Gastrocnemius medialis (tissue), 4 donors: ENCODE results near the gene DCPS.

Experiments used
- POLR2A ChIP-seq, 2 donors: fragments of 450-650 bp; IDR thresholded peaks; one replicate each; pipeline ENCODE4 v1.6.1; 2017; ENCODE audit warnings: antibody characterized with exemption in 2 of 2, mild to moderate bottlenecking in 2 of 2, moderate library complexity in 2 of 2
- TF ChIP-seq, protein P1 (sequence below), 5 experiments: fragments of 450-650 bp in 3 of 5; fragments of 200-600 bp in 2 of 5; sonication (generic) in 2 of 5; IDR thresholded peaks in 4 of 5; conservative IDR thresholded peaks in 1 of 5; 1 replicate in 4 of 5; 2 replicates in 1 of 5; pipeline ENCODE4 v1.5.1; 2016 to 2019; ENCODE audit warnings: antibody characterized with exemption in 5 of 5, mild to moderate bottlenecking in 3 of 5, moderate library complexity in 3 of 5

DNA sequence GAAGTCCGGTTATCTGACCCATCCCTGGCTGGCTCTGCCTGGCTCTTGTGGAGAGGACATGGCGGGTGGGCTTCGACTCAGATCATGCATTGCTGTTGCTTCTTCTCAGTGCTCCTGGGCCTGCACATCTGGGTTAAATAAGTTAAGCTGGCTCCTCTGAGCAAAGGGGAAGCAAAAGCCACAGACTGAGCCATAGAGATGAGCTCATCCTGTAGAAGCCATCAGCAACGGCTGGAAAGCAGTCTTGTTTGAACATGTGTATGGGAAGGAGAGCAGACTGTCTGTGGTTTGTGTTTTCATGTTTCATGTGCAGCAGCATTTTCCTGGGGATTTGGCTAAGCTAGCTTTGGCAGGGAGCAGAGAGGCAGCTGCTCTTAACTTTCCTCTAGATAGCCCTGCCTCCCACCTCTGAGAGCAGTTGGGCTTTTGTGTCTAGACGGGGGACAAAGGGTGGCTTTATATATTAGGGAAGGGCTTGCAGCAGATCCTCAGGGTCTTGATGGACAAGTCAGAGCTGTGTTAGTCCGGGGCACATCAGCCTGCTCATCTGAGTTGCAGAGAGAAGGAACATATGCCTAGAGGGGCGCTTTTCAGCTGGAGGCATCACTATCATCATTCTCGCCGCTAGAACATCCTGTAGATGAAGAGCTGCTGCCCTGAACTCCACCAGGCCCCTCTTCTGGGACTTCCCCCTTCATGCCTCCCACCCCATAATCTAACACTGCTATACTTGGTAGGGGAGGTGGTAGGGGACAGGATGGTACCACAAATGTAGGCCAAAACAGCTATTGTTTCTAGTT lies 14.9 kb downstream of the DCPS start:
- TF ChIP-seq, protein P1, sequence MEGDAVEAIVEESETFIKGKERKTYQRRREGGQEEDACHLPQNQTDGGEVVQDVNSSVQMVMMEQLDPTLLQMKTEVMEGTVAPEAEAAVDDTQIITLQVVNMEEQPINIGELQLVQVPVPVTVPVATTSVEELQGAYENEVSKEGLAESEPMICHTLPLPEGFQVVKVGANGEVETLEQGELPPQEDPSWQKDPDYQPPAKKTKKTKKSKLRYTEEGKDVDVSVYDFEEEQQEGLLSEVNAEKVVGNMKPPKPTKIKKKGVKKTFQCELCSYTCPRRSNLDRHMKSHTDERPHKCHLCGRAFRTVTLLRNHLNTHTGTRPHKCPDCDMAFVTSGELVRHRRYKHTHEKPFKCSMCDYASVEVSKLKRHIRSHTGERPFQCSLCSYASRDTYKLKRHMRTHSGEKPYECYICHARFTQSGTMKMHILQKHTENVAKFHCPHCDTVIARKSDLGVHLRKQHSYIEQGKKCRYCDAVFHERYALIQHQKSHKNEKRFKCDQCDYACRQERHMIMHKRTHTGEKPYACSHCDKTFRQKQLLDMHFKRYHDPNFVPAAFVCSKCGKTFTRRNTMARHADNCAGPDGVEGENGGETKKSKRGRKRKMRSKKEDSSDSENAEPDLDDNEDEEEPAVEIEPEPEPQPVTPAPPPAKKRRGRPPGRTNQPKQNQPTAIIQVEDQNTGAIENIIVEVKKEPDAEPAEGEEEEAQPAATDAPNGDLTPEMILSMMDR (IDR thresholded peaks at IDR 0.05 in 4 of 5, conservative IDR thresholded peaks at IDR 0.05 in 1 of 5): no peak
- TF ChIP-seq POLR2A (IDR thresholded peaks at IDR 0.05): no peak
